ENCODE results near the gene NR2F2. TPM values are rescaled to one million over a fixed set of nuclear protein-coding genes. Genes with fewer than 3 reads are reported as not detected.

The NR2F2 gene
- polyA plus RNA-seq, 1 of the 3 experiments (the other 2 are of a cell fraction), result 3.9 TPM

GRCh38 chr15:96345560-96346399, 15.3 kb downstream of the NR2F2 start:
- peak; percentile 76 for TF ChIP-seq CTCF (IDR thresholded peaks at IDR 0.05)
- TF ChIP-seq SMC3 (IDR thresholded peaks at IDR 0.05; ENCODE audit: low read depth, low read length), result peak; percentile 59
- TF ChIP-seq, protein P1, sequence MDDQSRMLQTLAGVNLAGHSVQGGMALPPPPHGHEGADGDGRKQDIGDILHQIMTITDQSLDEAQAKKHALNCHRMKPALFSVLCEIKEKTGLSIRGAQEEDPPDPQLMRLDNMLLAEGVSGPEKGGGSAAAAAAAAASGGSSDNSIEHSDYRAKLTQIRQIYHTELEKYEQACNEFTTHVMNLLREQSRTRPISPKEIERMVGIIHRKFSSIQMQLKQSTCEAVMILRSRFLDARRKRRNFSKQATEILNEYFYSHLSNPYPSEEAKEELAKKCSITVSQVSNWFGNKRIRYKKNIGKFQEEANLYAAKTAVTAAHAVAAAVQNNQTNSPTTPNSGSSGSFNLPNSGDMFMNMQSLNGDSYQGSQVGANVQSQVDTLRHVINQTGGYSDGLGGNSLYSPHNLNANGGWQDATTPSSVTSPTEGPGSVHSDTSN (IDR thresholded peaks at IDR 0.05), result no peak
- no peak for TF ChIP-seq TCF12 (IDR thresholded peaks at IDR 0.05)
- TF ChIP-seq EP300 (IDR thresholded peaks at IDR 0.05; ENCODE audit: borderline replicate concordance in 1 of 2, low read depth in 1 of 2, low read length in 1 of 2), result no peak
- TF ChIP-seq RAD21 (IDR thresholded peaks at IDR 0.05; ENCODE audit: low read length), result peak; percentile 79
- peak; percentile 87 for DNase-seq
- Histone ChIP-seq H3K4me1 (ENCODE audit: control insufficient read depth in 1 of 2, insufficient read depth in 2 of 2, low read depth in 1 of 2, low read length in 1 of 2) (peaks cover 0 to 3% of the 10 kb centered on the region in 2 experiments; a peak in 2 of 4 replicates), H3F3A (replicated peaks; ENCODE audit: insufficient read depth) (peaks cover 3% of the 10 kb centered on the region), H3K9me2 (no peaks in the 10 kb centered on the region), H3K36me3 (replicated peaks in 1 of 2; ENCODE audit: control insufficient read depth in 1 of 2, insufficient read depth in 2 of 2, low read length in 1 of 2) (no peaks in the 10 kb centered on the region), H3K9ac (no peak overlapping the region), H3K4me2 (peak overlapping the region; percentile 92), H3K27me3 (ENCODE audit: insufficient read depth) (peaks cover 43% of the 10 kb centered on the region), H3K4me3 (ENCODE audit: low read depth in 2 of 2, low read length in 1 of 2) (peak overlapping the region; percentile 47 to 68), H3K9me3 (no peaks in the 10 kb centered on the region), H2AFZ (ENCODE audit: low read depth) (peak overlapping the region; percentile 73), H4K20me1 (ENCODE audit: insufficient read depth) (no peaks in the 10 kb centered on the region), H3K79me2 (ENCODE audit: insufficient read depth) (no peaks in the 10 kb centered on the region), H3K27ac (ENCODE audit: low read depth in 2 of 2, low read length in 1 of 2) (no peak overlapping the region)
- ChIA-PET POLR2A (no interaction called here), CTCF (interaction anchor here (0.8 to 3.2 kb wide), 13 partner anchors 9 to 1086 kb away, joined by 3 to 36 read pairs (median 3); no protein-coding TSS in a partner anchor)
- 11% methylated on average over 21 of the region's 47 CpGs for WGBS (ENCODE audit: low lambda C conversion rate)

DNA sequence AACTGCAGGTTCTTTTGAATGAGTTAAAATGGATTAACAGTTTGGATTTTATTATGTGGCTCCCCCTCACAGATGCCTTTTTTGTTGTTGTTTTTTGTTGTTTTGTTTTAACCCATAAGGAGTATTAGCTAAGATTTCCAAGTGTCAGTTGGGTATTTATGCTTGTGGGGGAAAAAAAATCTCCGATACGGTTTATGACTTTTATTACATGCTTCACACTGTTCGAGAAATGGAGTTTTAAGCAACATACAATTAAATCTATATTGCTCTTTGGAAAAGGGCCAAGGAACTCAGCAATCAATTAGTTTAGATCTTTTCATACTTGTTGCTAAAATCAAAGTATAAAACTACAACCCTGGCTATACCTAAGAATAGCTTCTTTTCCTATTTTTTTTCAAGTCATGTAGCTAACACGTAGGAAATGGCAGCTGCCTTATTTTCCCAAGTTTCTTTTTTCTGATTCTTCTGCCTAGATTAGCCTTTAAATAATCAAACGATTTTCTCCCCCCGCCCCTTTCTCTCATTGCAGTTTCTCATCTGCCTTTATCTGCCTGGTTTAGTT, 16.0 kb downstream of the NR2F2 start:
- Histone ChIP-seq H3K36me3 (replicated peaks in 1 of 2; ENCODE audit: control insufficient read depth in 1 of 2, insufficient read depth in 2 of 2, low read length in 1 of 2) (no peaks in the 10 kb centered on the region), H3K9me2 (no peaks in the 10 kb centered on the region), H3K4me1 (ENCODE audit: control insufficient read depth in 1 of 2, insufficient read depth in 2 of 2, low read depth in 1 of 2, low read length in 1 of 2) (peaks cover 0 to 3% of the 10 kb centered on the region in 2 experiments; a peak in 2 of 4 replicates), H3F3A (replicated peaks; ENCODE audit: insufficient read depth) (peaks cover 3% of the 10 kb centered on the region), H2AFZ (ENCODE audit: low read depth) (no peak overlapping the region), H3K4me2 (peak overlapping the region; percentile 92), H3K4me3 (ENCODE audit: low read depth in 2 of 2, low read length in 1 of 2) (peak overlapping the region in 1 of 2 experiments; percentile 68; a peak in 1 of 4 replicates), H3K27ac (ENCODE audit: low read depth in 2 of 2, low read length in 1 of 2) (no peak overlapping the region), H3K79me2 (ENCODE audit: insufficient read depth) (no peaks in the 10 kb centered on the region), H3K9me3 (no peaks in the 10 kb centered on the region), H3K27me3 (ENCODE audit: insufficient read depth) (peaks cover 50% of the 10 kb centered on the region), H3K9ac (no peak overlapping the region), H4K20me1 (ENCODE audit: insufficient read depth) (no peaks in the 10 kb centered on the region)
- no peak for DNase-seq
- ChIA-PET CTCF (interaction anchor here (0.8 to 3.2 kb wide), 12 partner anchors 9 to 1087 kb away, joined by 3 to 36 read pairs (median 4); no protein-coding TSS in a partner anchor), POLR2A (no interaction called here)
- 25% methylated on average over 6 of the region's 6 CpGs for WGBS (ENCODE audit: low lambda C conversion rate)
- TF ChIP-seq MXI1 (IDR thresholded peaks at IDR 0.05; ENCODE audit: low read depth, low read length), result no peak
- TF ChIP-seq CTCF (IDR thresholded peaks at IDR 0.05), result no peak
- TF ChIP-seq SMC3 (IDR thresholded peaks at IDR 0.05; ENCODE audit: low read depth, low read length), result no peak
- TF ChIP-seq CHD2 (IDR thresholded peaks at IDR 0.05; ENCODE audit: low read length, partially characterized antibody), result no peak
- no peak for TF ChIP-seq MEF2A (IDR thresholded peaks at IDR 0.05; ENCODE audit: borderline replicate concordance, low read depth)
- no peak for TF ChIP-seq FOXM1 (IDR thresholded peaks at IDR 0.05; ENCODE audit: low read depth)
- TF ChIP-seq NFIC (IDR thresholded peaks at IDR 0.05; ENCODE audit: borderline replicate concordance), result no peak
- TF ChIP-seq REST (IDR thresholded peaks at IDR 0.05; ENCODE audit: low read depth, low read length), result no peak
